Amniotic epithelial cell (primary cell): ENCODE measurements around the gene GLOD5.
"Not testable (repeated sequence)": the region's sequence is repeated elsewhere in the genome, so short reads cannot be mapped to it uniquely, and the experiment has no call there.

Experiments
- DNase-seq: peaks from one replicate; pipeline ENCODE4 v3.0.0-alpha.2; 2010; ENCODE audit warnings: low read depth

Gene GLOD5

GRCh38 chrX:48794340-48794910 lies 32.9 kb downstream of the GLOD5 start:
- no peak for DNase-seq

DNA sequence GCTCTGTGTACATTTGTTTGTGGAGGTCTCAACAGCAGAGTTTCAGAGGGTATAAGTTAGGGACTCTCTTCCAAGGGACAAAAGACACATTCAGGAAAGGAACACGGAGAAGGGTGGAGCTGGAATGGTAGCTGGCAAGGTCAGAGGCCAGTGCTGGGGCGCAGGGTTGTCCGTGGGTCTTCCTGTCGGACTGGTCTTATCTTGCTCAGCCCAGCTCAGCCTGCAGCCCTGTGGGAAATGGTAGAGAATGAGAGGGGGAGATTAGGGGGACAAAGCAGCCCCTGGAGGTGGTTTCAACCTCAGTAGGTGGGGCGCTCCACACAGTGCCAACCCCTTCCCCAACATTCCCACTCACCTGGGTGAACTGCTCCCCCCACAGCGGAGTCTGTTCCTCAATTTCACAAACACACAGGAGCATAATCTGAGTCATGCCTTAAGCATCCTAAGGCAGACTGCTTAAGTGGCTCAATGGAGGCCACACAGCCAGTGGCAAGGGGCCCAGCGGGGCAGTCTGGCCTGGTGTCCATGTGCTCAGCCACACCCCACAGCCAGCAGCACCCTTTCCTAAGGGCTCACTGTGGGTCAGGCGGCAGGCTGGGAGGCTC lies 33.5 kb downstream of the GLOD5 start:
- peak; percentile 61 for DNase-seq

GRCh38 chrX:48798318-48798717 lies 36.8 kb downstream of the GLOD5 start:
- no peak for DNase-seq

- DNase-seq = no peak
These were observed 39.2 kb downstream of the GLOD5 start for GRCh38 chrX:48800574-48801279.

DNA sequence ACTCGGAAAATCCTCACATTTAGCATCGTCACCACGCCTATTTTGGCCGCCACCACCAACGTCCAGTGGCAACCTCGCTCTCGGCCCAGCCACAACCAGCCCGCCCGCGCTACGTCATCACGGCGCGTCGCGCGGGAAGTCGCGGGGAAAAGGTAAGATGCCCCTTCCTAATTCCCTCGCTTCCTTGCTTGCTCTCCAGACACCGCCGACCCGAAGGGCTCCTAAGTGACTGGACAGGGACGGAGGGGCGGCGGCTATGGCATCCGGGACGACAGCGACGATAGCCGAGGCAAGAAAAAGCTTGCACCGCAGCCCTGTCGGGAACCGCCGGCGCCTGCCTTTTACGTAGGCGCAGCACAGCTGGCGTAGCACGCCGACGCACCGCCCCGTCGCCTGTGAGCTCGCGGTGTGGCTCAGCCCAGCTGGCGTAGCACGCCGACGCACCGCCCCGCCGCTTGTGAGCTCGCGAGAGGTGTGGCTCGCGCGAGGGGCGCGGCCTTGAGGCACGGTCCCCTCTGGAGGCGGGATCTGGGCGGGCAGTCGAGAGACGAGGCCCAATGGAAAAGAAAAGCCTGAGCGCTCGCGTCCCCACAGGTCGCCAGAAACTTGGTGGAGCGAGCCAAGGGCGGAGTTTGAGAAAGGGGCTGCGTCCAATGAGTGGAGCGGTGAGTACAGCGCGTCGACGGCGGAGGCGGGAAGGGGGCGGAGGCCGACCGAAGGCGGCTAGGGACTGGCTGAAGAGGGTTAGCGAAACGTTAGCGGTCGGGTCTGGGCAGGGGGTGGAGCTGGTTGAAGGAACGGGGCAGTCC lies 39.9 kb downstream of the GLOD5 start, which contains the start of gene HDAC6:
HDAC6 (plus strand) TSS at position 788 of the 809 bp plus-strand sequence. CDS start 626 bp downstream, outside the sequence.
- peak; percentile 98 for DNase-seq

DNA sequence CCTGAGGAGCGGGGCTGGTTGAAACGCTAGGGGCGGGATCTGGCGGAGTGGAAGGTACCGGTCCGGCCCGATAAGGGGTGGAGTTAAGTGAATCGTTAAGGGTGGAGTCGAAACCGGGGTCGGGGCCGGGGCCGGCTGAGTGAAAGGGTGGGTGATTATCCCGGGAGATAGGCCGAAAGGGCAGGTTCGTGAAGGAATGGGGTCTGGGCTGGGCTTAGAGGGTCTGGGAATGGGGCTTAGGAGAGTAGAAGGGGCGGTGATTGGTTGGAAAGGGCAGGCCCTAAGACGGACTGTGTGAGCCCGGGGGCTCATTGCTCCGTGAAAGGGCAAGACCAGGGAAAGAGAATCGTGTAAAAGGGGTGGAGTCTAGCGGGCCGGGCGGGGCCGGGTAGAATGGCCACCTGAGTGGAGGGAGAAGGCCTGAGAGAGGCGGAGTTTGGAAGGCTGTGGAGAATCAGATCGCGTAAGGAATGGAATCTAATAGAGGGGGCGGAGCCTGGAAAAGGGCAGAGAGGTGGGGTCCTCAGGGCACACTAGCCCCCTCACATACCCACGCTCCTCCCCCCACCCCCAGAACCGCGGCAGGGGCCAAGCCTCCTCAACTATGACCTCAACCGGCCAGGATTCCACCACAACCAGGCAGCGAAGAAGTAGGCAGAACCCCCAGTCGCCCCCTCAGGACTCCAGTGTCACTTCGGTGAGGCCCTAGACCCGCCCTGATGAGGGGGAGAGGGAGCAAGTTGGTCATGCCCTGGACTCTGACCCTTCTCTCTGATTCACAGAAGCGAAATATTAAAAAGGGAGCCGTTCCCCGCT lies 40.8 kb downstream of the GLOD5 start:
- peak; percentile 79 for DNase-seq

DNA sequence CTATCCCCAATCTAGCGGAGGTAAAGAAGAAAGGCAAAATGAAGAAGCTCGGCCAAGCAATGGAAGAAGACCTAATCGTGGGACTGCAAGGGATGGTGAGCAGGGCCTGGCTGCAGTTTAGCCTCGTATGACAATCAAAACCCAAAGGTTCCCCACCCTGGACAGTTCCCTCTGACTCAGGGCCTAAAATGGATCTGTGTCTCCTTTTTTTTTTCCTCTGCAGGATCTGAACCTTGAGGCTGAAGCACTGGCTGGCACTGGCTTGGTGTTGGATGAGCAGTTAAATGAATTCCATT lies 41.3 kb downstream of the GLOD5 start:
- DNase-seq = no peak

DNA sequence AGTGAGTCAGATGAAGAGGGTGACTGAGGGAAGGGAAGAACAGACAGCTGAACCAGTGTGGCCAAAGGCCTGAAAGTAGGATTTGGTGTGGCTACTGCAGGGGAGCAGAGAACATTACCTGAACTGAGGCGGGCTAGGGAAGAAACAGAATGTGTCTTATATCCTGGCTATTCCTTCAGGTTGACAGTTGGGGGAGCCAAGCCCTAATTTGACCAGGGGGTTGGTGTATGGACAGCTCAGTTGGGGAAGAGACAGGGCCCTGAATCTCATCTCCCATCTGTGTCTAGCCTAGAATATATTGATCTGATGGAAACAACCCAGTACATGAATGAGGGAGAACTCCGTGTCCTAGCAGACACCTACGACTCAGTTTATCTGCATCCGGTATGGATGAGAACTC lies 44.5 kb downstream of the GLOD5 start:
- no peak for DNase-seq

DNA sequence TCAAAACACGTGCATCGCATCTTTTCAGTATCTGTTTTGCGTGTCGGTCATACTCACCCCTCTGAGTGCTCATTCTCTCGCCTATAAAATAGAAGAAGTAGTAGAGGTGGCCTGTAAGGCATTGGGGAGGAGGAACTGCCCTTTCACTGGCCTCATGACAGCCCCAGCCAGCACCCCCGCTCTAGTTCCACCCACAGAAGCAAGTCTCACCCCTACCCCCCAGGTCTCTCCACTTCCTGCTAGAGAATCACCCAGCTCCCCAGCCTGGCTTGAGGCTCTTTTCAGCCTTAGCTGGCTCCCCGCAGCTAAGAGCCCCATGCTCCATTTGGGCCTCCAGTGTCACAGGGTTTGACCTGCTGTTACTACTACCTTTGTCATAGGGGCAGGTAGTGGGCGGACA lies 52.1 kb downstream of the GLOD5 start:
- DNase-seq = no peak

DNA sequence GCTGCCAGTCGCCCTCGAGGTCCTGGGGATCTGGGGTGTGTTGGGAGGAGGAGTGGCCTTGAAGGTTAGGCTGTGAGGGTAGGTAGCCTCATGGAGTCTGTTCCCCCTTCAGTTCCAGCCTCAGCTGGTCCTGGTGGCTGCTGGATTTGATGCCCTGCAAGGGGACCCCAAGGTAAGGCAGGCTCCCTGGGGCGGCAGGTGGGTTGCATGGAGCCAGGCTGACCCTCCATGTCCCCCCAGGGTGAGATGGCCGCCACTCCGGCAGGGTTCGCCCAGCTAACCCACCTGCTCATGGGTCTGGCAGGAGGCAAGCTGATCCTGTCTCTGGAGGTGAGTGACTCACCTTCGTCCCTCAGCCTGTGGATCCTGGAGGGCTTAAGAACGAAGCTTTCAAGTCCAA lies 53.2 kb downstream of the GLOD5 start:
- DNase-seq = no peak

GRCh38 chrX:48815266-48815665 lies 53.7 kb downstream of the GLOD5 start:
- DNase-seq = no peak

- no peak for DNase-seq
These were observed 54.7 kb downstream of the GLOD5 start for GRCh38 chrX:48816014-48816810.

GRCh38 chrX:48818098-48818497 lies 56.6 kb downstream of the GLOD5 start:
- DNase-seq = no peak

DNA sequence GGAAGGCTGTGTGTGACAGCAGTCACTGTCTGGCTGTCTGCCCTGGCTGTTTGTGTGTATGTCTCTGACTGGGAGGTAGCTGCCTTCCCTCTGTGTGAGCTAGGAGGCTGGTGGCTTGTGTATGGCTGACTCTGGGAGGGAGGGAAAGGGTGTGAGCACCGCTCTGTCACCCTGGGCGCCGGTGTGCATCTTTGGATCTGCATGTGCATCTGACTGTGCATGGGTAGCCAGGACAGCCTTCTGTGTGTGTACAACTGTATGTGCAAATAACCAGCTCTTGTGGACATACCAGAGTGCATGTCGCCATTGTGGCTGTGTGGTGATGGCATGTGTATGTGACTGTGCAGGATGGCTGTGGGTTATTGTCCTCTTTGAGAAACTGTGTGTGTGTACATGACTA lies 57.3 kb downstream of the GLOD5 start:
- DNase-seq = no peak

GRCh38 chrX:48819394-48819793 lies 57.8 kb downstream of the GLOD5 start:
- DNase-seq = not testable (repeated sequence)

GRCh38 chrX:48823053-48823452 lies 61.5 kb downstream of the GLOD5 start:
- no peak for DNase-seq
